Naive thymus-derived CD4-positive, alpha-beta T cell (primary cell): Measurements from ENCODE around the gene NYNRIN. TPM values are rescaled to one million over a fixed set of nuclear protein-coding genes. Genes with fewer than 3 reads are reported as not detected.
"Not testable (repeated sequence)": the region's sequence is repeated elsewhere in the genome, so short reads cannot be mapped to it uniquely, and the experiment has no call there.

Source experiments
- ATAC-seq: fragments of 150-1000 bp; cut with Tn5 transposase; 2 replicates; pipeline ENCODE4 v1.10.0; 2021; ENCODE audit warnings: mild to moderate bottlenecking, moderate library complexity
- CTCF ChIA-PET: fragments of 350-600 bp; sonication (Branson Sonifier 250); formaldehyde crosslinking; loops from one replicate; lab custom pipeline; 2021; ENCODE audit warnings: antibody characterized with exemption; lab: Charles Lee
- POLR2A ChIA-PET: fragments of 350-600 bp; sonication (Branson Sonifier 250); formaldehyde crosslinking; loops from one replicate; lab custom pipeline; 2021; ENCODE audit warnings: antibody characterized with exemption, inconsistent platforms; lab: Charles Lee
- DNase-seq, 9 donors: peaks; one replicate each; pipeline versions ENCODE4 v3.0.0 to v3.0.0-alpha.2; 2020 to 2022; ENCODE audit warnings: mixed read lengths in 1 of 9
- H3K27ac ChIP-seq: one replicate; pipeline ENCODE4 v1.7.0; 2013; ENCODE audit warnings: mild to moderate bottlenecking, low read depth, low read length, moderate library complexity
- H3K27me3 ChIP-seq, 2 donors: one replicate each; pipeline ENCODE4 v1.7.0; 2013; ENCODE audit warnings: low read length in 2 of 2, mild to moderate bottlenecking in 2 of 2, moderate library complexity in 2 of 2; ENCODE audit not compliant: control insufficient read depth in 2 of 2, insufficient read depth in 2 of 2
- H3K36me3 ChIP-seq, 3 experiments: 1 replicate in 2 of 3; 2 replicates in 1 of 3; pipeline ENCODE4 v1.7.0; 2013; ENCODE audit warnings: low read length in 3 of 3, mild to moderate bottlenecking in 3 of 3, moderate library complexity in 1 of 3; ENCODE audit not compliant: insufficient read depth in 3 of 3, control insufficient read depth in 2 of 3
- H3K4me1 ChIP-seq, 2 donors: one replicate each; pipeline ENCODE4 v1.7.0; 2013; ENCODE audit warnings: low read length in 2 of 2, mild to moderate bottlenecking in 2 of 2, moderate library complexity in 1 of 2; ENCODE audit not compliant: control insufficient read depth in 2 of 2, insufficient read depth in 2 of 2
- H3K4me3 ChIP-seq: 2 replicates; pipeline ENCODE4 v1.7.0; 2013; ENCODE audit warnings: mild to moderate bottlenecking, low read length
- H3K9me3 ChIP-seq, 3 experiments: 1 replicate in 2 of 3; 2 replicates in 1 of 3; pipeline ENCODE4 v1.7.0; 2013; ENCODE audit warnings: low read length in 3 of 3; ENCODE audit not compliant: control insufficient read depth in 2 of 3
- H3K27ac Mint-ChIP-seq, 9 donors: one replicate each; pipeline ENCODE4 v1.8.0; 2020 to 2022; ENCODE audit warnings: mixed read lengths in 9 of 9, mild to moderate bottlenecking in 8 of 9, moderate library complexity in 5 of 9, inconsistent platforms in 2 of 9
- H3K27me3 Mint-ChIP-seq, 5 donors: one replicate each; pipeline ENCODE4 v1.8.0; 2021 to 2022; ENCODE audit warnings: mixed read lengths in 5 of 5, mild to moderate bottlenecking in 1 of 5
- H3K36me3 Mint-ChIP-seq, 5 donors: one replicate each; pipeline ENCODE4 v1.8.0; 2020 to 2022; ENCODE audit warnings: mixed read lengths in 5 of 5, mild to moderate bottlenecking in 3 of 5, inconsistent platforms in 1 of 5
- H3K4me1 Mint-ChIP-seq, 7 donors: one replicate each; pipeline ENCODE4 v1.8.0; 2020 to 2022; ENCODE audit warnings: mixed read lengths in 7 of 7, mild to moderate bottlenecking in 3 of 7, inconsistent platforms in 1 of 7
- H3K4me3 Mint-ChIP-seq, 10 donors: one replicate each; pipeline ENCODE4 v1.8.0; 2020 to 2022; ENCODE audit warnings: mild to moderate bottlenecking in 10 of 10, mixed read lengths in 10 of 10, moderate library complexity in 6 of 10, inconsistent platforms in 2 of 10
- H3K9me3 Mint-ChIP-seq, 11 donors: one replicate each; pipeline ENCODE4 v1.8.0; 2020 to 2022; ENCODE audit warnings: mixed read lengths in 11 of 11, mild to moderate bottlenecking in 4 of 11, inconsistent platforms in 1 of 11, moderate library complexity in 1 of 11
- intact Hi-C, 2 donors: fragments of 100-400 bp; cut with micrococcal nuclease; formaldehyde crosslinking; loops; one replicate each; pipeline ENCODE4 v1.15.1; 2023
- polyA plus RNA-seq, 2 donors: library from polyadenylated mRNA; unstranded; fragments of 300-500 nt; fragmentation: Illumina TruSeq; gene quantifications; one replicate each; pipeline ENCODE4 v1.2.3, GENCODE V29; 2021
- total RNA-seq, 6 experiments: library from RNA in 5 of 6; stranded (reverse) in 5 of 6; gene quantifications; 1 replicate in 5 of 6; 2 replicates in 1 of 6; pipeline ENCODE4 v1.2.3 and lab custom pipeline; 2021 to 2026

The NYNRIN gene
- total and polyA plus RNA-seq, 7 experiments from 2014 or later = 0.08 to 1.3 (median 0.11) TPM; not detected in 2

GRCh38 chr14:24381363-24382063, 17.3 kb upstream of the NYNRIN start:
- Histone ChIP-seq H3K4me3 (no peak overlapping the region), H3K9me3 (no peaks in the 10 kb centered on the region), H3K4me1 (no peaks in the 10 kb centered on the region), H3K27me3 (no peaks in the 10 kb centered on the region), H3K36me3 (no peaks in the 10 kb centered on the region), H3K27ac (no peak overlapping the region)
- Mint-ChIP-seq H3K4me3 (no peak overlapping the region), H3K9me3 (no peaks in the 10 kb centered on the region), H3K27ac (no peak overlapping the region), H3K36me3 (no peaks in the 10 kb centered on the region), H3K27me3 (peaks cover 0 to 16% (median 5%) of the 10 kb centered on the region in 5 donors), H3K4me1 (peaks cover 0 to 7% (median 0%) of the 10 kb centered on the region in 7 donors)
- POLR2A ChIA-PET = interaction anchor here (0.9 kb wide), 1 partner anchor 50 kb away, joined by 3 read pairs; no protein-coding TSS in a partner anchor
- DNase-seq (no peak), ATAC-seq (no peak)
- CTCF ChIA-PET = no interaction called here
- intact Hi-C loops = no loop called here

GRCh38 chr14:24382064-24382371, 16.8 kb upstream of the NYNRIN start:
- Mint-ChIP-seq H3K27ac (no peak overlapping the region), H3K4me3 (no peak overlapping the region), H3K9me3 (no peaks in the 10 kb centered on the region), H3K4me1 (peaks cover 0 to 6% (median 0%) of the 10 kb centered on the region in 7 donors), H3K27me3 (peaks cover 0 to 16% (median 5%) of the 10 kb centered on the region in 5 donors), H3K36me3 (no peaks in the 10 kb centered on the region)
- POLR2A ChIA-PET = interaction anchor here (0.9 kb wide), 1 partner anchor 50 kb away, joined by 3 read pairs; no protein-coding TSS in a partner anchor
- no peaks in the 10 kb centered on the region for H3K9me3 ChIP-seq
- intact Hi-C loops = no loop called here
- ATAC-seq (no peak), DNase-seq (no peak)
- H3K4me1 ChIP-seq = no peaks in the 10 kb centered on the region
- CTCF ChIA-PET = no interaction called here
- no peaks in the 10 kb centered on the region for H3K27me3 ChIP-seq
- H3K27ac ChIP-seq = no peak overlapping the region
- H3K4me3 ChIP-seq = no peak overlapping the region
- no peaks in the 10 kb centered on the region for H3K36me3 ChIP-seq

GRCh38 chr14:24384169-24384568, 14.6 kb upstream of the NYNRIN start:
- no peaks in the 10 kb centered on the region for H3K36me3 ChIP-seq
- H3K27ac ChIP-seq = no peak overlapping the region
- H3K27ac Mint-ChIP-seq = no peak overlapping the region
- DNase-seq (no peak), ATAC-seq (no peak)
- ChIA-PET CTCF (no interaction called here), POLR2A (no interaction called here)
- no peaks in the 10 kb centered on the region for H3K36me3 Mint-ChIP-seq
- no peaks in the 10 kb centered on the region for H3K27me3 ChIP-seq
- H3K27me3 Mint-ChIP-seq = peaks cover 0 to 31% (median 5%) of the 10 kb centered on the region in 5 donors
- intact Hi-C loops = no loop called here
- no peaks in the 10 kb centered on the region for H3K9me3 ChIP-seq
- no peak overlapping the region for H3K4me3 ChIP-seq
- no peaks in the 10 kb centered on the region for H3K4me1 ChIP-seq
- H3K9me3 Mint-ChIP-seq = no peaks in the 10 kb centered on the region
- H3K4me1 Mint-ChIP-seq = peaks cover 0 to 4% (median 0%) of the 10 kb centered on the region in 7 donors
- no peak overlapping the region for H3K4me3 Mint-ChIP-seq

GRCh38 chr14:24385524-24385923, 13.3 kb upstream of the NYNRIN start:
- no peaks in the 10 kb centered on the region for H3K4me1 ChIP-seq
- no peak for DNase-seq
- no peak for ATAC-seq
- ChIA-PET POLR2A (no interaction called here), CTCF (no interaction called here)
- no peak overlapping the region for H3K27ac ChIP-seq
- no peaks in the 10 kb centered on the region for H3K27me3 ChIP-seq
- intact Hi-C loops = no loop called here
- H3K9me3 Mint-ChIP-seq = no peaks in the 10 kb centered on the region
- H3K4me3 Mint-ChIP-seq = no peak overlapping the region
- H3K36me3 Mint-ChIP-seq = no peaks in the 10 kb centered on the region
- H3K27ac Mint-ChIP-seq = no peak overlapping the region
- peaks cover 0 to 4% (median 0%) of the 10 kb centered on the region in 7 donors for H3K4me1 Mint-ChIP-seq
- H3K4me3 ChIP-seq = no peak overlapping the region
- peaks cover 0 to 39% (median 5%) of the 10 kb centered on the region in 5 donors for H3K27me3 Mint-ChIP-seq
- H3K9me3 ChIP-seq = no peaks in the 10 kb centered on the region
- no peaks in the 10 kb centered on the region for H3K36me3 ChIP-seq

- Mint-ChIP-seq H3K9me3 (no peaks in the 10 kb centered on the region), H3K4me1 (no peaks in the 10 kb centered on the region), H3K27ac (no peak overlapping the region), H3K36me3 (no peaks in the 10 kb centered on the region), H3K27me3 (peaks cover 0 to 49% (median 18%) of the 10 kb centered on the region in 5 donors), H3K4me3 (no peak overlapping the region)
- Histone ChIP-seq H3K4me1 (no peaks in the 10 kb centered on the region), H3K9me3 (no peaks in the 10 kb centered on the region), H3K4me3 (no peak overlapping the region), H3K27me3 (no peaks in the 10 kb centered on the region), H3K36me3 (no peaks in the 10 kb centered on the region), H3K27ac (no peak overlapping the region)
- no peak for ATAC-seq
- ChIA-PET POLR2A (no interaction called here), CTCF (no interaction called here)
- DNase-seq = no peak
- intact Hi-C loops = no loop called here
Measured at GRCh38 chr14:24387009-24387345, 11.8 kb upstream of the NYNRIN start.

- H3K9me3 ChIP-seq, H3K27ac ChIP-seq, DNase-seq, H3K36me3 Mint-ChIP-seq, H3K27me3 ChIP-seq, POLR2A ChIA-PET, H3K27ac Mint-ChIP-seq, H3K4me1 Mint-ChIP-seq, H3K4me3 ChIP-seq, H3K4me1 ChIP-seq, H3K4me3 Mint-ChIP-seq, CTCF ChIA-PET, H3K36me3 ChIP-seq, H3K9me3 Mint-ChIP-seq, ATAC-seq, intact Hi-C loops: not testable (repeated sequence)
- H3K27me3 Mint-ChIP-seq = peaks cover 4 to 51% (median 19%) of the 10 kb centered on the region in 5 donors
Measured at GRCh38 chr14:24387579-24387978, 11.2 kb upstream of the NYNRIN start.

- Mint-ChIP-seq H3K27me3 (peaks cover 5 to 52% (median 19%) of the 10 kb centered on the region in 5 donors), H3K27ac (no peak overlapping the region), H3K36me3 (no peaks in the 10 kb centered on the region), H3K4me1 (no peaks in the 10 kb centered on the region), H3K9me3 (no peaks in the 10 kb centered on the region), H3K4me3 (no peak overlapping the region)
- ATAC-seq (no peak), DNase-seq (no peak)
- Histone ChIP-seq H3K27ac (no peak overlapping the region), H3K4me3 (no peak overlapping the region), H3K4me1 (no peaks in the 10 kb centered on the region), H3K36me3 (no peaks in the 10 kb centered on the region), H3K9me3 (no peaks in the 10 kb centered on the region), H3K27me3 (no peaks in the 10 kb centered on the region)
- ChIA-PET POLR2A (no interaction called here), CTCF (no interaction called here)
- intact Hi-C loops = no loop called here
Measured at GRCh38 chr14:24388474-24389179, 10.2 kb upstream of the NYNRIN start.
